Activated naive CD4-positive, alpha-beta T cell treated with anti-CD3 and anti-CD28 coated beads, Interleukin-2, amount 50 U/mL, for 72 hours (primary cell): Measurements from ENCODE around the gene FAHD2B. TPM values are rescaled to one million over a fixed set of nuclear protein-coding genes. Genes with fewer than 3 reads are reported as not detected.

Experiments used
- total RNA-seq, 2 donors: library from RNA; stranded (reverse); gene quantifications; one replicate each; pipeline ENCODE4 v1.2.3, GENCODE V29; 2022

The FAHD2B gene
- total RNA-seq, 2 donors from 2014 or later, result 14.7 to 21.6 TPM

Other genes starting within 250 kb of the FAHD2B start
- gene ANKRD39, start 236.9 kb downstream of the FAHD2B start, total RNA-seq, result 10 to 100 TPM; 23.8 to 39.2 TPM
- gene SEMA4C, start 224.8 kb downstream of the FAHD2B start, total RNA-seq, result 10 to 100 TPM in 1 of 2 donors, 1 to 10 TPM in 1; 6.8 to 10.8 TPM
- under 1 TPM; 0.31 to 0.43 TPM for gene FAM178B, start 108.3 kb downstream of the FAHD2B start, total RNA-seq
- 10 to 100 TPM; 32.0 to 46.2 TPM for gene ANKRD36, start 18.3 kb upstream of the FAHD2B start, total RNA-seq